ENCODE measurements around the gene G3BP1. TPM values are rescaled to one million over a fixed set of nuclear protein-coding genes. Genes with fewer than 3 reads are reported as not detected.

The G3BP1 gene
- total and polyA plus RNA-seq, 2 of the 13 experiments (the other 11 are each of a cell fraction or from before 2014, with no cell fraction given): 36.7 to 320 TPM

DNA sequence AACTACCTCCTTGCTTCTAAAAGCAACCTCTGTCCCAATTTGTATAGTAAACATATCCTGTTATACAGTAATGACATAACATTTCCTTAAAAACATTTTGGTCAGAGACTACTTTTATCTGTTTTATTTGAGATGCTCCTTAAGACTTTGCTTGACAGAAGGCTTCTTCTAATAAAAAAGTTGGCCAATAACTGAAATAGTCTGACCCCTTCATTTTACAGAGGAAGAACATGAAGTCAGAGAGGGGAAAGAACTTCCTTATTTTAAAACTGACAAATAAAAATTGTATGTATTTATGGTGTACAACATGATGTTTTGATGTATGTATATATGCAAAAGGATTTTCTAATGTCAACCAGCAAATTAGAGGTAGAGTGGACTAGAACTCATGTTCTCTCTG lies 49.2 kb upstream of the G3BP1 start:
- H3K79me2 ChIP-seq (ENCODE audit: insufficient read depth, low read length): no peaks in the 10 kb centered on the region
- ChIA-PET POLR2A (no interaction called here), CTCF (ENCODE audit: low intra/inter-chr PET ratio, low total read pairs) (no interaction called here)
- no peak overlapping the region for H3K4me2 ChIP-seq (ENCODE audit: low read depth, low read length)
- DNase-seq (ENCODE audit: low spot score): no peak
- H3K27me3 ChIP-seq (ENCODE audit: control insufficient read depth in 1 of 2, insufficient read depth in 2 of 2, low read length in 2 of 2): no peaks in the 10 kb centered on the region
- no peak for ATAC-seq
- no peak overlapping the region for H3K9ac ChIP-seq (ENCODE audit: insufficient read depth, low read depth, low read length)
- no peak overlapping the region for H3K27ac ChIP-seq (ENCODE audit: extremely low read length, insufficient read depth, low read length)
- H3K36me3 ChIP-seq (replicated peaks in 1 of 2; ENCODE audit: control insufficient read depth in 1 of 2, insufficient read depth in 2 of 2, low read length in 2 of 2): no peaks in the 10 kb centered on the region
- H4K20me1 ChIP-seq (ENCODE audit: insufficient read depth, low read length): no peaks in the 10 kb centered on the region
- BruUV-seq (replicated peaks): no TSS peak
- no peak overlapping the region for H3K4me3 ChIP-seq (replicated peaks in 1 of 3; ENCODE audit: insufficient read depth in 1 of 3, low read depth in 2 of 3, low read length in 3 of 3)
- H2AFZ ChIP-seq (ENCODE audit: low read length): no peak overlapping the region
- no peaks in the 10 kb centered on the region for H3K9me3 ChIP-seq (ENCODE audit: low read length)
- no peak for FAIRE-seq
- in situ Hi-C loops (cut with HindIII; ENCODE audit: extremely low pct_ligation_motif_present, low pct_unique_long_range_greater_than_20kb) (no loop called here), intact Hi-C loops (cut with micrococcal nuclease; ENCODE audit: unreplicated experiment) (no loop called here)
- no peaks in the 10 kb centered on the region for H3K4me1 ChIP-seq (ENCODE audit: insufficient read depth, low read length)
- TF ChIP-seq, protein P1, sequence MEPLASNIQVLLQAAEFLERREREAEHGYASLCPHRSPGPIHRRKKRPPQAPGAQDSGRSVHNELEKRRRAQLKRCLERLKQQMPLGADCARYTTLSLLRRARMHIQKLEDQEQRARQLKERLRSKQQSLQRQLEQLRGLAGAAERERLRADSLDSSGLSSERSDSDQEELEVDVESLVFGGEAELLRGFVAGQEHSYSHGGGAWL (CRISPR knock-in tag; IDR thresholded peaks at IDR 0.05): no peak
- TF ChIP-seq JUN (CRISPR knock-in tag; IDR thresholded peaks at IDR 0.05): no peak
- TF ChIP-seq, protein P2, sequence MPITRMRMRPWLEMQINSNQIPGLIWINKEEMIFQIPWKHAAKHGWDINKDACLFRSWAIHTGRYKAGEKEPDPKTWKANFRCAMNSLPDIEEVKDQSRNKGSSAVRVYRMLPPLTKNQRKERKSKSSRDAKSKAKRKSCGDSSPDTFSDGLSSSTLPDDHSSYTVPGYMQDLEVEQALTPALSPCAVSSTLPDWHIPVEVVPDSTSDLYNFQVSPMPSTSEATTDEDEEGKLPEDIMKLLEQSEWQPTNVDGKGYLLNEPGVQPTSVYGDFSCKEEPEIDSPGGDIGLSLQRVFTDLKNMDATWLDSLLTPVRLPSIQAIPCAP (CRISPR knock-in tag; IDR thresholded peaks at IDR 0.05; ENCODE audit: low read depth): no peak
- TF ChIP-seq, protein P3, sequence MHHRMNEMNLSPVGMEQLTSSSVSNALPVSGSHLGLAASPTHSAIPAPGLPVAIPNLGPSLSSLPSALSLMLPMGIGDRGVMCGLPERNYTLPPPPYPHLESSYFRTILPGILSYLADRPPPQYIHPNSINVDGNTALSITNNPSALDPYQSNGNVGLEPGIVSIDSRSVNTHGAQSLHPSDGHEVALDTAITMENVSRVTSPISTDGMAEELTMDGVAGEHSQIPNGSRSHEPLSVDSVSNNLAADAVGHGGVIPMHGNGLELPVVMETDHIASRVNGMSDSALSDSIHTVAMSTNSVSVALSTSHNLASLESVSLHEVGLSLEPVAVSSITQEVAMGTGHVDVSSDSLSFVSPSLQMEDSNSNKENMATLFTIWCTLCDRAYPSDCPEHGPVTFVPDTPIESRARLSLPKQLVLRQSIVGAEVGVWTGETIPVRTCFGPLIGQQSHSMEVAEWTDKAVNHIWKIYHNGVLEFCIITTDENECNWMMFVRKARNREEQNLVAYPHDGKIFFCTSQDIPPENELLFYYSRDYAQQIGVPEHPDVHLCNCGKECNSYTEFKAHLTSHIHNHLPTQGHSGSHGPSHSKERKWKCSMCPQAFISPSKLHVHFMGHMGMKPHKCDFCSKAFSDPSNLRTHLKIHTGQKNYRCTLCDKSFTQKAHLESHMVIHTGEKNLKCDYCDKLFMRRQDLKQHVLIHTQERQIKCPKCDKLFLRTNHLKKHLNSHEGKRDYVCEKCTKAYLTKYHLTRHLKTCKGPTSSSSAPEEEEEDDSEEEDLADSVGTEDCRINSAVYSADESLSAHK (CRISPR knock-in tag; IDR thresholded peaks at IDR 0.05; ENCODE audit: borderline replicate concordance): no peak
- no peak for TF ChIP-seq SIX4 (CRISPR knock-in tag; IDR thresholded peaks at IDR 0.05)
- TF ChIP-seq ZEB1 (IDR thresholded peaks at IDR 0.05; ENCODE audit: insufficient replicate concordance, low read depth): no peak
- no peak for TF ChIP-seq ZFP36L2 (CRISPR knock-in tag; IDR thresholded peaks at IDR 0.05)
- no peak for TF ChIP-seq SMYD3 (CRISPR knock-in tag; IDR thresholded peaks at IDR 0.05)
- TF ChIP-seq, protein P4, sequence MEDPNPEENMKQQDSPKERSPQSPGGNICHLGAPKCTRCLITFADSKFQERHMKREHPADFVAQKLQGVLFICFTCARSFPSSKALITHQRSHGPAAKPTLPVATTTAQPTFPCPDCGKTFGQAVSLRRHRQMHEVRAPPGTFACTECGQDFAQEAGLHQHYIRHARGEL (CRISPR knock-in tag; IDR thresholded peaks at IDR 0.05): no peak
- TF ChIP-seq ZFP36 (IDR thresholded peaks at IDR 0.05; ENCODE audit: borderline replicate concordance, low read depth, low read length, partially characterized antibody): no peak
- TF ChIP-seq NFATC3 (CRISPR knock-in tag; IDR thresholded peaks at IDR 0.05): no peak
- TF ChIP-seq, protein P5, sequence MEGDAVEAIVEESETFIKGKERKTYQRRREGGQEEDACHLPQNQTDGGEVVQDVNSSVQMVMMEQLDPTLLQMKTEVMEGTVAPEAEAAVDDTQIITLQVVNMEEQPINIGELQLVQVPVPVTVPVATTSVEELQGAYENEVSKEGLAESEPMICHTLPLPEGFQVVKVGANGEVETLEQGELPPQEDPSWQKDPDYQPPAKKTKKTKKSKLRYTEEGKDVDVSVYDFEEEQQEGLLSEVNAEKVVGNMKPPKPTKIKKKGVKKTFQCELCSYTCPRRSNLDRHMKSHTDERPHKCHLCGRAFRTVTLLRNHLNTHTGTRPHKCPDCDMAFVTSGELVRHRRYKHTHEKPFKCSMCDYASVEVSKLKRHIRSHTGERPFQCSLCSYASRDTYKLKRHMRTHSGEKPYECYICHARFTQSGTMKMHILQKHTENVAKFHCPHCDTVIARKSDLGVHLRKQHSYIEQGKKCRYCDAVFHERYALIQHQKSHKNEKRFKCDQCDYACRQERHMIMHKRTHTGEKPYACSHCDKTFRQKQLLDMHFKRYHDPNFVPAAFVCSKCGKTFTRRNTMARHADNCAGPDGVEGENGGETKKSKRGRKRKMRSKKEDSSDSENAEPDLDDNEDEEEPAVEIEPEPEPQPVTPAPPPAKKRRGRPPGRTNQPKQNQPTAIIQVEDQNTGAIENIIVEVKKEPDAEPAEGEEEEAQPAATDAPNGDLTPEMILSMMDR (CRISPR knock-in tag; IDR thresholded peaks at IDR 0.05): no peak
- TF ChIP-seq, protein P6, sequence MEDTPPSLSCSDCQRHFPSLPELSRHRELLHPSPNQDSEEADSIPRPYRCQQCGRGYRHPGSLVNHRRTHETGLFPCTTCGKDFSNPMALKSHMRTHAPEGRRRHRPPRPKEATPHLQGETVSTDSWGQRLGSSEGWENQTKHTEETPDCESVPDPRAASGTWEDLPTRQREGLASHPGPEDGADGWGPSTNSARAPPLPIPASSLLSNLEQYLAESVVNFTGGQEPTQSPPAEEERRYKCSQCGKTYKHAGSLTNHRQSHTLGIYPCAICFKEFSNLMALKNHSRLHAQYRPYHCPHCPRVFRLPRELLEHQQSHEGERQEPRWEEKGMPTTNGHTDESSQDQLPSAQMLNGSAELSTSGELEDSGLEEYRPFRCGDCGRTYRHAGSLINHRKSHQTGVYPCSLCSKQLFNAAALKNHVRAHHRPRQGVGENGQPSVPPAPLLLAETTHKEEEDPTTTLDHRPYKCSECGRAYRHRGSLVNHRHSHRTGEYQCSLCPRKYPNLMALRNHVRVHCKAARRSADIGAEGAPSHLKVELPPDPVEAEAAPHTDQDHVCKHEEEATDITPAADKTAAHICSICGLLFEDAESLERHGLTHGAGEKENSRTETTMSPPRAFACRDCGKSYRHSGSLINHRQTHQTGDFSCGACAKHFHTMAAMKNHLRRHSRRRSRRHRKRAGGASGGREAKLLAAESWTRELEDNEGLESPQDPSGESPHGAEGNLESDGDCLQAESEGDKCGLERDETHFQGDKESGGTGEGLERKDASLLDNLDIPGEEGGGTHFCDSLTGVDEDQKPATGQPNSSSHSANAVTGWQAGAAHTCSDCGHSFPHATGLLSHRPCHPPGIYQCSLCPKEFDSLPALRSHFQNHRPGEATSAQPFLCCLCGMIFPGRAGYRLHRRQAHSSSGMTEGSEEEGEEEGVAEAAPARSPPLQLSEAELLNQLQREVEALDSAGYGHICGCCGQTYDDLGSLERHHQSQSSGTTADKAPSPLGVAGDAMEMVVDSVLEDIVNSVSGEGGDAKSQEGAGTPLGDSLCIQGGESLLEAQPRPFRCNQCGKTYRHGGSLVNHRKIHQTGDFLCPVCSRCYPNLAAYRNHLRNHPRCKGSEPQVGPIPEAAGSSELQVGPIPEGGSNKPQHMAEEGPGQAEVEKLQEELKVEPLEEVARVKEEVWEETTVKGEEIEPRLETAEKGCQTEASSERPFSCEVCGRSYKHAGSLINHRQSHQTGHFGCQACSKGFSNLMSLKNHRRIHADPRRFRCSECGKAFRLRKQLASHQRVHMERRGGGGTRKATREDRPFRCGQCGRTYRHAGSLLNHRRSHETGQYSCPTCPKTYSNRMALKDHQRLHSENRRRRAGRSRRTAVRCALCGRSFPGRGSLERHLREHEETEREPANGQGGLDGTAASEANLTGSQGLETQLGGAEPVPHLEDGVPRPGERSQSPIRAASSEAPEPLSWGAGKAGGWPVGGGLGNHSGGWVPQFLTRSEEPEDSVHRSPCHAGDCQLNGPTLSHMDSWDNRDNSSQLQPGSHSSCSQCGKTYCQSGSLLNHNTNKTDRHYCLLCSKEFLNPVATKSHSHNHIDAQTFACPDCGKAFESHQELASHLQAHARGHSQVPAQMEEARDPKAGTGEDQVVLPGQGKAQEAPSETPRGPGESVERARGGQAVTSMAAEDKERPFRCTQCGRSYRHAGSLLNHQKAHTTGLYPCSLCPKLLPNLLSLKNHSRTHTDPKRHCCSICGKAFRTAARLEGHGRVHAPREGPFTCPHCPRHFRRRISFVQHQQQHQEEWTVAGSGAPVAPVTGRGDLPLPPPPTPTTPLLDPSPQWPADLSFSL (CRISPR knock-in tag; IDR thresholded peaks at IDR 0.05): no peak

Measured in HepG2 (cell line).